HG02852 (cell line): ENCODE data around the gene LDLRAP1.

Experiments used
- ATAC-seq: cut with Tn5 transposase; IDR thresholded peaks from one replicate; pipeline ENCODE4 v1.9.1; 2021; ENCODE audit warnings: mild to moderate bottlenecking, moderate library complexity; ENCODE audit not compliant: unreplicated experiment

Gene LDLRAP1

DNA sequence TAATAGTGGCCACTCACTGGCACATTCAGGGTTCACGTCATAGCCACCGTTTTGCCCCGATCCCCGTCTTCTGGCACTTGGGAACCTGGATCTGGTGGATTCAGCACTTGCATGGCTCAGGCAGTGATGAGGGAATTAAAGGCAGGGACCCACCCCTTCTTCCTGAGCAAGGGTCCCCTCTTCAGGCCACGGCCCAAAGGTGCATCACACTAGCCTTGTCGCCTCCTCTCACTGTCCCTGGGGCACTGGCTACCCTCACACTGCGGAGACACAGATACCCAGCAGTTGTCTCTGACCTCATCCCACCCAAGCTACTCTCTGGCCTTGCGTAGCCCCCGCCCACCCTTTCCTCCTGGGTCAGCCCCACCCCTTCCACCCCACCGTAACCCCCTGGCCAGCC, 19.9 kb upstream of the LDLRAP1 start:
- no peak for ATAC-seq

DNA sequence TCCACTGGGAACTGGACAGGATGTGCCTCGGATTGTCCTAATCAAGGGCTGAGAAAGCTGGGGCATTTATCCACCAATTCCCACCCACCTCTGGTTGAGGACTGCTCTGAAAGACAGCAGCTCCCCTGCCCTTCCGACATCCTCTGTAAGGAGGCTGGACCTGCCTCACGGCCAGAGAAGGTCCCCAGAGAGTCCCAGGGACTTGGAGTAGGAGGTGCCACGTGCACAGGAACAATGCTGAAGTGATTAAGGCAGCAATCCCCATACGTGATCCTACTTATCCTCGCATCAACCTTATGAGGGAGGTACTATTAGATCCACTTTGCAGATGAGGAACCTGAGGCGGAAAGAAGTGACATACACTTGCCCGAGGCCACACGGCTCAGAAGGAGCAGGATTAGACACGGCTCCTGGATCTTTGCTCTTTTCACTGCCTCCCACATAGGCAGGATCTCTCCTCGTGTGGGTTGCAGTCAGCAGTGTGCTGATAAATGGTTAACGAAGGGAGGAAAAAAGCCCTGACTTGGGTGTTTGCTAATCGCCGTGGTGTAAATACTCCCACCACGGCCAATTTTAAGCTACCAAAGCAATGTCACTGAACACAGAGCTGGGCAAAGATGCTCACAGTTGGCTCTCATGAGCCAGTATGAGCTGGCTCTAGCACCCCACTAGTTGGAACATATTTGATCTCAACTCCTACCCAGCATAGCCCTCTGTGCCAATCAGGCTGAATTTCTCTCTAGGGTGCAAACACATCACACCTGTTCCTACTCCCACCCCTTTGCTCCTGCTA, 18.6 kb upstream of the LDLRAP1 start:
- no peak for ATAC-seq

GRCh38 chr1:25525361-25525688, 18.1 kb upstream of the LDLRAP1 start:
- ATAC-seq, result no peak

DNA sequence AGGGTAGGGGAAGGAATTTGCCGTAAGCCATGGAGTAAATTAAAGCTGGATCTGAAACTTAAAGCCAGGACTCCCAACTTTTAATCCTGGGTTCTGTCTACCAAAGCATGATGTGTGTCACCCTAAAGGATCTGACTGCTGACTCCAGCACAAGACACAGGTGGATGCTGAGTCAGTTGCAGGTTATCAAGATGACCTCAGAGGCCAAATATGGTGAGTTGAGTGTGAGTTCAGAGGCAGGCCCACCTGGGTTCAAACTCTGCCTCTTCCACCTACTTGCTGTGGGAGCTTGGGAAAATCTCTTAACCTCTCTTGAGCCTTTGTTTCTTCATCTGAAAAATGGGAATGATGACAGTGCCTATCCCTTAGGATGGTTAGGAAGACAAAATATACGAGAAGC, 16.7 kb upstream of the LDLRAP1 start:
- ATAC-seq, result no peak

GRCh38 chr1:25527226-25527846, 16.1 kb upstream of the LDLRAP1 start:
- ATAC-seq, result no peak

GRCh38 chr1:25527946-25528595, 15.3 kb upstream of the LDLRAP1 start:
- ATAC-seq, result no peak

GRCh38 chr1:25528881-25529517, 14.4 kb upstream of the LDLRAP1 start:
- ATAC-seq, result no peak

GRCh38 chr1:25529518-25530185, 13.8 kb upstream of the LDLRAP1 start:
- ATAC-seq, result no peak

DNA sequence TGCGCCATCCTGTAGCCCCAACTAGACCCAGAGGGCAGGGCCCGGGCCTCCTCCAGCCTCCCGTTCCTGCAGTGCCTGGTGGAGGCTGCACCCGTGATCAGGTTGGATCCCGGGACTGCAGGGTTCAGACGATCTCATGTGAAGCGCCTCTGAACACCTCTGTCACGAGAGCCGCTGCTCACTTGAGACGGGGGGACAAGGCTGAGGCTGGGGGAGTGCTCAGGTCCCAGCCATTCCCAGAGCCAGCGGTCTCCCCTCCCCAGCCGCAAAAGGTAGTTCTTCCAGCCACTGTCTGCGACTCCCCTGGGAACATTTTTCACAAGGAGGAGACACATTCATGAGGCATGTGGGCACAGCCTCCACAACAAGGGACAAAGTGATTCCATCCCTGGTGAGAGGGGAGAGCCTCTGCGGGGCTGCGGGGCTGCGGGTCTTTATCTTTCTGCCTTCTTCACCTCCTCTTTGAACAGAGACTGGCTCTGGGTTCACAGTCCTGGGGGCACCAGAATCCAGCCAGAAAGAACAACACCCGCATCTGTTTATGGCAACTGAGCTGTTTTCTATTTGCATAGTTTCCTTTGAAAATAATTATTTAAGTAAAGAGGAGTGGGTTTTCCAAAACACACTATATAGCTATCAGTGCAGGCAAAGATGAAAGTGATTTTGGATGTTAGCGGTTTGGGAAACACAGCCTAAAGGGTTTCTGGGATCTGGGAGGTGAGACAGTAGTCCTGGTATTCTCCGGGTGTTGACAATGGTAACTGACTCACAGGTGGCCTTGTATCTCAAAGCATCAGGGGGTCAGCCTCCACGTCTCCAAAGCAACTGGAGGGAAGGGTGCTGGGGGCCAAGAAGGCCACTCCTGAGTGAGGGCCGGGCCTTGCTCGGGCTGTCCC, 13.0 kb upstream of the LDLRAP1 start:
- no peak for ATAC-seq

GRCh38 chr1:25531082-25531461, 12.3 kb upstream of the LDLRAP1 start:
- no peak for ATAC-seq

- no peak for ATAC-seq
Measured at GRCh38 chr1:25532970-25533369, 10.4 kb upstream of the LDLRAP1 start.

DNA sequence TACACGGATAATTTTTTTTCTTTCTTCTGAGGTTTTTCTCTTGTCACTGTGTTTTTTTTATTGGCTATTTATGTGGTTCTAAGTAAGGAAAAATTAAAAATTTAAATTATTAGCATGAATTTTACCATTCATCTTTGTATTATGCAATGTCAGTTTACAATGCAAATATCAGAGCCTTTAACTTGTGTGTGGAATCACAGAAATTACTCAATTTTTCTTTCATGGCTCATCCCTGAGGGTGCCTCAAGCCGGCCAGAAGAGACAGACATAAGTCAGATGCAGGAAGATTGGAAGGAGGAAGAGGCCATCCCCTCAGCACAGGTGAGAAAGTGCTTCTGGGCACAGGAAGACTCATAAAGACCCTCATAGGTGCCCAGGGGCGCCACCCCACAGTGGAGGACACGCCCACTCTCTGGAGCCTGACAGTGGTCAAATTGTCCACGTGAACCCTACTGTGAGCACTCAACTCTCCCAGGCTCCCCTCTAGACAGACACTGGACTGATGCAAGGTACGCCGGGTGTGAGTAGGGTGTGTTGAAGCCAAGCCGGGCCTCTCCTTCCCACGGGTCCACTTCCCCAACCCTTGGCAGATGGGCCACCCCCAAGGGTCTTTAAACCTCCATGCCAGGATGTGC, 9.5 kb upstream of the LDLRAP1 start:
- no peak for ATAC-seq

DNA sequence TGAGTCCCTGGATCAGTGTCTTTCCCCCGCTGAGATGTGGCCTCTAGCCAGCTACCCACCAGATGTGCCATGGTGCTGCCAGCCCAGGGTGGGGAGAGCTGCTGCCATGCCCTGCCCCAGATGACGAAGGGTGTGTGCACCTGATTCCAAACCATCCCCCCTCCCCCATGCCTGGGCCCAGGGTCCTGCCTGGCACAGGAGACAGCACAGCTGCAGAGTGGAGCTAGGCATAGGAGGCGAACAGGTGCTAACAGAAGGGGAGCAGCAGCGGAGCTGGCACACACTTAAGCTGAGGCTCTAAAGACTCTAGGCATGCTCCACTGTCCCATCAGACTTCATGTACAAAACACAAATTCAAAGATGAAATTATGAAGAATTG, 9.0 kb upstream of the LDLRAP1 start:
- ATAC-seq, result no peak

DNA sequence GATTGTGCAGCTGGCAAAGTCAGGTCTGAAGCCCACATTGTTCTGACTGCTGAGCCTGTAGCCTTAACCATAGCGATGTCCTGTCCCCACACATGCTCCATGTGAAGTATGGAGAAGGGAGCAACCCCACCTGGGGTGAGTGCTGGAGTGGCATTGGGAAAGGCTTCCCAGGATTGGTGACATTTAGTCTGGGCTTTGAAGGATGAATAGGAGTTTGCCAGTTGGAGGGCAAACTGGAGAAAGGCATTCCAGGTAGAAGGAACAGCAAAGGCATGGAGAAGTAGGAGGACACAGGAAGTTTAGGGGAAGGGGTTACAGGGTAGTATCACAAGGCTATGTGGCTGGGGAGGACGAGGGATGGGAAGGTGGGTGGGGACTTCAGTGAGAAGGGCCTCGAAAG, 7.3 kb upstream of the LDLRAP1 start:
- ATAC-seq, result no peak

GRCh38 chr1:25537153-25537831, 6.1 kb upstream of the LDLRAP1 start:
- no peak for ATAC-seq

GRCh38 chr1:25538191-25538767, 5.1 kb upstream of the LDLRAP1 start:
- no peak for ATAC-seq

- ATAC-seq, result no peak
Measured at GRCh38 chr1:25540750-25541342, 2.6 kb upstream of the LDLRAP1 start.

DNA sequence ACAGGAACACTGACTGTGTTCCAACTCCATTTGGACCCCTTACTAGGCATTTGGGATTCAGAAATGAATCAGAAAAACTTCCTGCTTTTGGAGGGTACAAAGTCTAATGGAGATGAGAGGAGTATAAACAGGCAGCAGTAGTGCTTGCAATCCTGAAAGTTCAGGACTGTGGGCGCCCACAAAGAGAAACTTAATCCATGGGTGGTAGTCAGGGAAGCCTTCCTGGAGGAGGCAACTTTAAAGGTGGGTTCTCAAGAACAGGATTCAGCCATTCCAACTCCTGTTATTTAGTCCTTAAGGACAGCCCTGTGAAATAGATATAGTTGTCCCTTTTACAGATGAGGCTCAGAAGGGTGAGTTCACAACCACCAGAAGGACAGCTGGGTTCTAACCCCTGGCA, 2.0 kb upstream of the LDLRAP1 start:
- ATAC-seq, result no peak
